Hematopoietic multipotent progenitor cell treated with erythropoietin and hydrocortisone succinate and interleukin-3 and kit ligand, for 15 days (in vitro differentiated cells): ENCODE data around the gene GPR146.
A peak's percentile ranks its signal among the peaks of the same experiment; 100 is the strongest.

Experiments used
- DNase-seq: peaks from one replicate; pipeline ENCODE4 v3.0.0-alpha.2; 2015; ENCODE audit warnings: low spot score

Gene GPR146

DNA sequence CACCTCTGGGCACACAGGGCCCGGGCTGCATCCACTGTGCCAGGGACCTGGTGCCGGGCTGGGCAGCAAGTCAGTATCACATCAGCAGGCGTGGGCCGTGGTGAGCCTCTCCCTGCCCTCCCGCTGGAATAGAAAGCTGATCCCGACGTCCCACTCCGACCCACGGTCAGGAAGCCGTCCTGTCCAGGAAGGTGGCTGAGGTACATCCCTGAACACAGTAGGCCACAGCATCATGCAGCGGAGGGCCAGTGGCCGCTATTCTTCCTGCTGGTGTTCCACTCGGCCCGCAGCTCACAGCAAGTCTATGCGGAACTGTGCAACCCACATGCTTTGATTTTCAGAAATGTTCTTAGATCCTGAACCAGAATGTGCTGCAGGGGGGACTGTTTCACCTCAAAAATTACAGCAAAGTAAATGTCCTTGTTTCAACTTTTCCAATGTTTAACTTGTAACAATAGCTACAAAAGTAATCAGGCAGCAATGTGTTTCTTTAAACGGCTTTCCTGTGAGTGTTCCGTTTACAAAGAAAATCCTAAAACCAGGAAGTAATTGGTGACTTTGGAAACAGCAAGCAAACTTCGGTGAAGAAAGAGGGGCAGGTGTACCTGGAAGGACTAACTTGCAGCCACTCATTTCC is 676 bp upstream of the GPR146 start:
- DNase-seq, result peak; percentile 44

DNA sequence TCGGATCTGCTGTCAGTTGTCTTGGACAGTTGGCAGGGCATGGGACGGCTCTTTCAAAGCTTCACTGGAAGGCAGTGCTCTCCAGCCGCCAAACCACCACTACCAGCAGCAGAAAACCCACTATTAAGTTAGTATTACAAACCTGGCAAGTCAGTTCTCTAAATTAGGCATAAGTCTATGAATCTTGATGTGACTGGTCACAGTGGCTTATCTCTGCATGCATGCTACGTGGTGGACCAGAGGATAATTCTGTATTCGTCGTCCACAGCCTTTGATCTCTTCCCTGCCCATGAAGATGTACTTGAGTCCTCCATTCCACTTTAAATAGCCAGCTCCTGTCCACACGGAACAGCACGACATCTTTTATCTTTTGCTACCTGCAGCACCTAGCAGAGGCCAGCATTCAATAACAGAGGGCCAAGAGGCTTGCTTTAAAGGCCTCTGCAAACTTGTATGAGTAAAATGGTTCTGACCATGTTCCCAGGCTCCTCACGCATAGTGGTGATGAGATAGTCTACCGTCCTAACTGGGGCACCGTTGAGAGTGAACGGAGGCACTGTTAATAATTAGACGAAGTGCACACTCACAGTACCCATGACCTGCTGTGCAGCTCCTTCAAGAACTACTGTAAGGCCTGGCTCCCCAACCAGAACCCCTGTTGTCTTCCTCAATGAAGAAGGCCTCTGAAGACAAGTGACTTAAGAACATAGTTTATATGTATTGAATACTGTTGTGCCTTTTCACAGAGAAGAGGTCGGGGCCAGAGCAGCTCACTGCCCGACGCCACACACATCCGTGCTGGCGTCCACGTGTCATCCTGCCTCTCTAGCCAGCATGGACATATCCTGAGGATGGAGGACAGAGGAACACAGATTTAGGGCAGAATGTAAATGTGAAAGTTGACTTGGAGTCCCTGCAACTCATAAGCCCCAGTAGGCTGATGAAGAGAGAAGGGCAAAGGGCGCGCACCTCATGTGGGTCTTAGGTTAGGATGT is 1.0 kb downstream of the GPR146 start:
- peak; percentile 52 for DNase-seq

DNA sequence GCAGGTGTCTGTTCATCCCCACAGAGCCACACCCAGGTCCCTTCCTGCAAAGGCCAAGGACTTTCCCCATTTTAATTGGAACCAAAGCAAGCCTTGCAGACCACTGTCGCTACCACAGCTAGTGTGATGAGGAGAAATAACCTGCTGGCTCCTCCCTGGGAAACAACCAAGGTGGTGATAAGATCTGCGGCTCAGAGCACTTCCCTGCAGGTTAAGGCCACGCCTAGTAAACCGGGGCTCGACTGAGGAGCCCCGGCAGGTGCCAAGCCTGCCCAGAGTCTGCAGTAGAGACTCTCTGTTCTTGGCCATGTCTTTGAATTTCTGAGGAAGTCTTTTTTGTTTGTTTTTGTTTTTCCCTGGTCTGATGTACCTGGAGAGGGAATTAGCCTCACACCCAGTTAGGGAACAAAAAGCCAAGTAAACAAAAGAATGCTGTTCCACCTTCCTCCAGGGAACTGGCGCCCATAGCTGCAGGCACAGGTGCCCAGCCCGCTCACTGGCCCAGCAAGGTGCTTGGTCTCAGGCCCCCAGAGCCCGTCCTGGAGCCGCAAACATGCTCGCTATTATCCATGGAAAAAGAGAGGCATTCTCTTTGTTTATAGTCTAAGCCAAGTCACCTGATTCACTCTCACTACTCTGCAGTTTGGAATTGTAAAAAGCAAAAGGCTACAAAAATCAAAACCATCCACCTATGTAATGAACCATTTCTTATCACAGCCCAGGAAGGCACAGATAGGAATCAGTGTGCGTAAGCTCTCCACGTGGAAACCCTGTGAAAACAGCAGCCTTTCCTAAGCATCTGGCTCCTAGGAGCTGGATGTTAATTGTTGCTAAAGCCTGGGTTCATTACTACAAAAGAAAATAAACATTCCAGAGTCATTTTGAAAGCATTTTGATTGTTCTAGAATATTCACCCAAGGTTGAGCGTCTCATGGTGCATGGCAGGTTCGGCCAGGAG is 2.7 kb downstream of the GPR146 start:
- DNase-seq, result no peak

DNA sequence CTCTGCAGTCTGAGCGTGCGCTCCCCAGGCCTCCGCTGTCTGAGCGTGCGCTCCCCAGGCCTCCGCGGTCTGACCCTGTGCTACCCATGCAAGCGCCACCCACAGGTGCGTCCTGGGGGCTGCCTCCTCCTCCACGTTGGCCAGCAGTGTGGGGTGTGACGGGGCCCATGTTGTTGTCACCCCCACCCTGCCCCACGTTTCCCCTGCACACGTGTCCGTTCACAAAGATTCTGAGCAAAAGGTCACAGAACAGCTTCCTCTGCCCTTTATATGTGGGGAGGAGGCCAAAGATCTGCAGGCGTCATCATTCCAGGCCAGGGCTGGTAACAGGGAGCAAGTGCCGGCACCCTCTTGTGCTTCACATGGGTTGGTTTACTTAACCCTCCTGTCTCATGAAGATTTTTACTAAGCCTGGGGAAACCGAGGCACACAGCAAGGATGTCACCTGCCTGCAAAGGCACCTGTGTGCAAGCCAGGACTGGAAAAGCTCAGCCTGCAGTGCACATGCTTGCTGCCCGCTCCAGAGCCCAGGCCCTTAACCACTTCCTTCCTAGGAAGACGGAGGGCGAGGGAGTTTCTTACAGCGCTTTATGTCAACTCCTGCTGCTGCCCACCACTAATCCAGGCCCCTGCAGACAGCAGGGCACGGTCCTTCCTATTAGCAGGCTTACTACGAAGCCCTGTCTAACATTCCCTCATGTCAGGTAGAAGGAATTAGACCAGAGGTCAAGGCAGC is 4.8 kb downstream of the GPR146 start:
- no peak for DNase-seq

DNA sequence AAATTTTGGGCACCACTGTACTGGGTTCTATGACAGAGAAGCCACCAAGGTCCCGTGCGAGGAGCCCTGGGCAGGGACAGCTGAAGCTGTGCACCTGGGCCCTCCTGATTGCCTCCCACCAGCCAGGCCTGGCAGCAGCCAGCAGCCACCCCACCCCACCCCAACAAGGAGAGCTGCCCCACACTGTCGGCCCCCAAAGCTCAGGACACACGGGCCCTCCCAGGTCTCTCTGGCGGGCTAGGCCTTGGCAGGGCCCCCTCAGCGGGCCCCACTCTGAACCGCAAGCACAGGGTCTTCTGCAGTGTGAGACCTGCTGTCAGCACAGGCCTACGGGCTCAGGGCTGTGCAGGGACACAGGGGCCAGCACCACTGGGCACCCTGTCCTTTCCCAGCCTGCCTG is 5.5 kb downstream of the GPR146 start:
- DNase-seq, result no peak

DNA sequence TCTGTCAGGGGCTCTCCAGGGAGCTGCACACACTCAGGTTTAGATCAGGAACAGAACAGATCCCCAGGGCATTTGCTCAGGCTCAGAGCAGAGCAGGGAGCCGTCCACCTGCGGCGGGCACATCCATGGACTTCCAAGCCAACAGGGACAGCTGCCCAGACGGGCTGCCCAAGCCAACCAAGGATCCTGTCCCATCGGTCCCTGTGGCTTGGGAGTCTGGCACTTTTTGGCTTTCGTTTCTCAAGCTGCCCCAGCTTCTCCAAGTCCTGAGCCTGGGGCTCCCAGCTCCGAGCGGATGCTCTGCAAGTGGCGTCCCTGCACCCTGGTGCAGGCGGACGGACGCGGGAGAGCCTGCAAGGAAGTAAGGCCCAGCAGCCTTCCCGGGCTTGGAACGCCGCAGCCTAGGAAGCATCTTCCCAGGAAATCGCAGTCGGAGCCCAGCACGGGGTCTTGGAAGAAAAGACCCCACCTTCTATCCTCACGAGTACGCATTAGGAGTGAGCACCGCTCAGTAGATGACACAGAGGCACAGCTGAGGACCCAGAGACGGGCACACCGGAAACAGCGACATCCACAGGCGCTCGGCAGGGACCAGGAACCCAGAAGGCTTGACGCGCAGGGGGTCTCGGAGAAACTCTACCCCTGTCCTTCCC is 6.0 kb downstream of the GPR146 start:
- no peak for DNase-seq

DNA sequence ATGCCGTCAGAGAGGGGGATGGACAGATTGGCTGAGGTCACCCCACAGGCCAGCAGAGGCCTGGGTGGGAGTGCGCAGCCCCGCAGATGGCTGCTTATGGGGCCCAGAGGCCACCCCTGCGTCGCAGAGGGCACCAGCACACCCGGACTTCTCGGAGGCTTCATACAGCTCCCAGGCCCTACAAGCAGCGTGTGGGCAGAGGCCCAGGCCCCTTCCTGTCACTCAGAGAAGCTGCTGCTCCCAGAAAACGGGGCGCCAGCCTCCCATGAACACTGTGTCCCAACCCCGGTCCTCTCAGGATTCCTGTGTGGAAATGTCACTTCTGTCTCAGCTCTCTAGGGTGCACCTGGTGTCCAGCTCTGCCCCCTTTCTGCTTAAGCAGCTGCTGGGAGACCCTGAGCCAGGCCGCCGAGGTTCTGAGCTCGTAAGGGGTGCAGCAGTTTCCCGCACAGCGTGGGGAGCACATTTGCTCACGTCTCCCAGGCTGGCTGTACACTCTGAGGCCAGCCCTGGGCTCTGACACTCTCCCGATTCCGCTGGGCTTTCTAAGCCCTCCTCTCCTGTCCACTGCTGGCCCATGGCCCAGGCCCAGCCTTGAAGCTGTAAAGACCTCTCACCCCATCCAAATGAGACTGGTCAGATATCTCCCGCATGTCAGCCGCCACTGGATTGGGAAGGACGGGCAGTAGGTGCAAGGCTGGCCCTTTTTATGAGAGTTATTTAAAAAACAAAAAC is 6.8 kb downstream of the GPR146 start:
- no peak for DNase-seq

DNA sequence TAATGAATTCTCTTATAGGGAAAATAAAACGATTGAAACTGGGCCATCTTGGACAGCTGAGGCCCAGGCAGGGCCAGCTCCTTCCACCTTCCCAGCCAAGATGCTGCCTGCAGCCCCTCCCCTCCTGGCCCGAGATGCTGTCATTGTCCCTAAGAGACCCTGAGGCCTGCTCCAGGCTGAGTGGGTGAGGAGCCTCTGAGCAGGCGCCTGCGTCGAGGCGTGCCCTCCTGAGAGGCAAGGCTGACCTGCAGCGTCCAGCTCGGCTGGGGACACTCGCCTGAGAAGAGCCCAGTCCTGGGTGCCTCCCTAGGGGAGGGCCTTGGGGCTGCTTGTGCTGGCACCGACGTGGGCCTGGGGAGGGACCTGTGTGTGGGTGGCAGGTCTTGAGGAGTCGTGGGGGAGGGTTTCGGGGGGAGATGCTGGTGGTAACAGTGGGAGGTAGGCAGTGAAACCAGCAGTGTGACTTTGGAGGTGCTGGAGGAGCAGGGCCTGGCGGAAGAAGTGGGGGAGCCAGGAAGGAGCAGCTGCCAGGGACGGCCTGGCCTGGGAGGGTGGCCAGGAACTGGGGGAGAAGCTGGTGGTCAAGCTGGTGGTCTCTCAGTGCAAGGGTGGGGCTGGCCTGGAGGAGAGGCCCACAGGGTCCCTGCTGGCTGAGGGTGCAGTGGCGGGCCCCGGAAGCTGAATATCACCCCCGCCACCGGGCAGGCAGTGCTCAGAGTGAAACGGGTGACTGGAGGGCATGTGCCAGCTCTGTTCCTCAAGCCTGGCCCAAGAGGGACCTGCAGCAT is 7.9 kb downstream of the GPR146 start:
- no peak for DNase-seq

DNA sequence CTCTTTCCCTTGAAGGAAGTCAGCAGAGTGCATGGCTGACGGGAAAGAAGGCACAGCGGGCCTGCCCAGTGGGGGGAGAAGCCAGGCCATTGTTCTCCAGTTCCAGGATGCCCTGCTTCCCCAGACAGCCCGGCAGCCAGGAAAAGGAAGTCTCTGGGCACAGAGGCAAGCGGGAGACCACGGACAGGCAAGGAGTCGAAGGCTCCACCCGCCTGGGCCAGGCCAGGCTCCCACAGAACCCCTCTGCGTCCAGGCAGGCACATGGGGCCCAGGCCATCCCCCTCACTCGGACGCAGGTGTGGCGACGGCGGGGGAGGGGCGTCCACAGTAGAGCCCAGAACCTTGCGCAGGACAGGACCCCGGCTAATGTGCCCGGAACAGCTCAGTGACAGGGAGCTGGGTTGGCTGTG is 8.7 kb downstream of the GPR146 start:
- no peak for DNase-seq

DNA sequence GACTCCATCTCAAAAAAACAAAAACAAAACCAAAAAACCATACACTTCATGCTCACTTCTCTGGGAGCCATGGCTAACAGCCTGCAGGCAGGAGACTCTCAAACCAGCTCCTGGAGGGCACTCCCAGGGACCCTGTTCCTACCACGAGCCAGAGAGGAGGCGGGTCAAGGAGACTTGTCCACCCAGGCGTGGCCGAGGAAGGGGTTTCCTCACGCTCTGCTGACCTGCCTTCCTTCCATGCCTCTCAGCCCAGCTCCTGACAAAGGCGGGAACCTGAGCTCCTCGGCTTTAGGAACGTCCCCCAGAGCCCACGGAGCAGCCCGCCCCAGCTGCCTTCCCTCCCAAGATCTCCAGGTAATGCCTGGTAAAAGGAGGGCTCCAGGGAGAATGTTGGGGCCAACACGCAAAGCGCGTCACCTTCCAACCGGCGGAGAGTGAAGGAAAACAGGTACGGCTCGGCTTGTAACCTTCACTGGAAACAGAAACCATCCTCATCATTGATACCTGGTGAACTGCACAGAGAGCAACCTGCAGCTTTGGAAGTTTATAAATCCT is 9.5 kb downstream of the GPR146 start:
- DNase-seq, result no peak

DNA sequence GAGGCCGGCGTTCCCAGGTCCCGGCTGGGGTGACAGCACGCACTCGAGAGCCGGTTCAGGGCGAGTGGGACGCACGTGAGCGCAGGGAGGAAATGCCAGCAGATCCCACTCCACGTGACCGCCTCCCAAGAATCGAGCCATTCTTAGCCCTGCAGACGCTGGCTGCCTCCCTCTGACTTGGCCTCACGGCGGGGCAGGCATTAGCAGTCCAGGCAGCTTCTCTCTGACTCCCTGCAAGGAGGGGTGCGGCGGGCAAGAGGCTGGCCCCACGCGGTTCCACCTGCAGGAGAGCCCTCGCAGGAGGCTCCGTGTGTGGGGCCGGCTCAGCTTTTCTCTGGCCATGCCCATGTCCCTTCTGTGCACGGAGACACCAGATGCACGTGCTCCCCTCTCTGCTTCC is 10.1 kb downstream of the GPR146 start:
- DNase-seq, result no peak

DNA sequence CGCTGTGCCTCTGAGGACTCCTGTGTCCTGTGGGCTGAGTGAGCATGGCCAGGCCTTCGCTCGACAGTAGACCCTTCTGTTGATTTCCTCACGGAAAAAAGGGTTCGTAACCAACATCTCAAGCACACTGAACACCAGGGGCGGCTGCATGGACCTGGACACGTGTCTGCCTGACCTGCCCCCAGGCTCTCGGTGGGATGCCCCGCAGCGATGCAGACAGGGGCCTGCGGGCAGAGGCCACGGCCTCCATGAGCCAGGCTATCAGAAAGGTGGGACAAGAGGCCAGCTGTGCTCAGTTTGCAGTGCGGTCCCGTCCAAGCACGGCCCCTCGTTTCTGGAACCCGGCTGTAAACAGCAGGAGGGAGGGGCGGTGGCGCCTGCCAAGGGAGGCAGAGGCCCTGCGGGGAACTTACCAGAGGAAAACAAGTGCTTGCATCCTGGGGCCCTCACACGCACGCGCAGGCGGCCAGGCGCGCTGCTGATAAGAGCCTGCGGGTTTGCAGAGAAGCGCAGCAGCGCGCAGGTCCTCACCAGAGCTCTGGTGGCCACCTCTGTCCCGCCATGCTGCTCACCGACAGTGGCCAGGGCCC is 10.6 kb downstream of the GPR146 start:
- DNase-seq, result peak; percentile 91

DNA sequence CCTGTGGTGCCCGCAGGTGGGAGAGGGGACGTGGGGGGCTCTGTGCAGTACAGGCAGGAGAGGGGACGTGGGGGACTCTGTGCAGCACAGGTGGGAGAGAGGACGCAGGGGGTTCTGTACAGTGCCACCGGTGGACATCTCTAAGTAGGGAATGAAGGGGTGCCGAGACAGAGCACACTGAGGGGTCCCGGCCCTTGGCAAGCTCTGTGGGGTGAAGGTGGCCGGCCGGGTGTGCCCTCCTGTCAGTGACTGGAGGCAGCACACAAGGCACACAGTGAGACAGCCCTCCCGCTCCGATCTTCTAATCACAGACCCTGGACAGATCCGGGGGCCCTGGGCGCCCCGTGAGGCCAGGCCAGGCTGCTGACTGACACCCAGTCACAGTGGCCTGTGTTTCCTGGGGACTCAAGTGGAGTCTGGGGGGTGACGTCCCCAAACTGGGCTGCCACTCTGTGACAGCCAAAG is 11.2 kb downstream of the GPR146 start:
- DNase-seq, result peak; percentile 25

DNA sequence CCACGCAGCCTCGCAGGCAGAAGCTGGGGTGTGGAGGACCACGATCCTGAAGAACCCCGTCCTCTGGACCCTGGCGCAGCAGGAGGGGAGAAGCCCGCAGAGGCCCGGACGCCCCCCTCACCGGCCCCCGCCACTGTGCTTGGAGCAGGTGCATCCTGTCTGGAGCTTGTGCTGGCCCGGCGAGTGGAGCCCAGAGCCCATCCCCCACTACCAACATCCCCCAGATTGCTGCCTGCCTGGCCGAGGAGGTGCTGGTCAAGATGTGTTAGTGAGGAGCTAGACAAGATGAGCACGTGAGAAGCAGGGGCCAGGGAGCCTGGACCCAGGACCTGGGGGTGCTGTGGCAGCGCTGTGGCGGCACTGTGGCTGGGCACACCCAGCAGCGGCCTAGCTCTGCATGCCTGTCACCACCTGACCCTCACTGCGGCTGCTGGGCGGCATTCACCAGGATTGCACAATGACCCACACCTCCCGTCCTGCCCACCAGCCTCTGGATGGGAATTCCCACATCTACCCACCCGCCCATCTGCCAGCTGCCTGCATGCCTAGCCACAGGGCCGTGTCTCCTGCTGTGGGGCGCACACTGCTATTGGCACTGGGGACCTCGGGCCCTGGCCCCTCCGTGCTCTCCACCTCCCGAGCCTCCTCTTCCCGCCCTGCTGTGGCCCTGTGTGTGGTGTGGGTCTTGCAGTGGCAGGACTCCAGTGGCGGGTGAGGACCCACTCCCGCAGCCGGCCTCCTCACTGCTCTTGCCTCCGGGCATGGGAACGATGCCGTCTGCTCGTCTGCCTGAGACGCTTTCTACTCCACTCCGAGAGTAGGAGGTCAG is 11.8 kb downstream of the GPR146 start:
- DNase-seq, result no peak

DNA sequence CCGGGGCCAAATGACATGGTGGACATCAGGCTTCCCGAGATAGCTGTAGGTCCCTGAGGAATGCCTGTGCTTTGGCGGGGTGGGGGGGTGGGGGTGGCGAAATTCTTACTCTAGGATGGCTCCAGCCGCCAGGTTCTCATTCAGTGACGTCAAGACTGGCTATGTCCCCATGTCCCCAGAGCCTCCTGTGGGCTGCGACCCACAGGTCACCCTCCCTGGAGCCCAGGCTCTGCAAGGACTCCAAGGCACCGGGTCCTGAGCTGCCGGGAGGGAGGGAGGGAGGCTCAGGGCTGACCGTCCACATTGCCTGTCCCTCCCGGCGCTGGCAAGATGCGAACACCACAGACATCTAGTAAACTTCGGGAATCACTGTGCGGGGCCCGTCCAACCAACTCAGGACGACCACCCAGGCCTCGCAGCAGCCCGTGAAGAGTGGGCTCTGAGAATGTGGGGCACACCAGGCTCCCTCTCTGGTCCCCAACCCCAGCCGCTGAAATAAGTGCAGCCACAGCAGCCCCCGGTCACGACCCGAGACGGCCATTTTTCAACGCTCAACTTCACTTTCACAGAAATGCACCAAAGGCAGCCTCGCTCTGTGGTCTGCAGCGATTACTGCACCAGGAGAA is 12.6 kb downstream of the GPR146 start:
- DNase-seq, result no peak

DNA sequence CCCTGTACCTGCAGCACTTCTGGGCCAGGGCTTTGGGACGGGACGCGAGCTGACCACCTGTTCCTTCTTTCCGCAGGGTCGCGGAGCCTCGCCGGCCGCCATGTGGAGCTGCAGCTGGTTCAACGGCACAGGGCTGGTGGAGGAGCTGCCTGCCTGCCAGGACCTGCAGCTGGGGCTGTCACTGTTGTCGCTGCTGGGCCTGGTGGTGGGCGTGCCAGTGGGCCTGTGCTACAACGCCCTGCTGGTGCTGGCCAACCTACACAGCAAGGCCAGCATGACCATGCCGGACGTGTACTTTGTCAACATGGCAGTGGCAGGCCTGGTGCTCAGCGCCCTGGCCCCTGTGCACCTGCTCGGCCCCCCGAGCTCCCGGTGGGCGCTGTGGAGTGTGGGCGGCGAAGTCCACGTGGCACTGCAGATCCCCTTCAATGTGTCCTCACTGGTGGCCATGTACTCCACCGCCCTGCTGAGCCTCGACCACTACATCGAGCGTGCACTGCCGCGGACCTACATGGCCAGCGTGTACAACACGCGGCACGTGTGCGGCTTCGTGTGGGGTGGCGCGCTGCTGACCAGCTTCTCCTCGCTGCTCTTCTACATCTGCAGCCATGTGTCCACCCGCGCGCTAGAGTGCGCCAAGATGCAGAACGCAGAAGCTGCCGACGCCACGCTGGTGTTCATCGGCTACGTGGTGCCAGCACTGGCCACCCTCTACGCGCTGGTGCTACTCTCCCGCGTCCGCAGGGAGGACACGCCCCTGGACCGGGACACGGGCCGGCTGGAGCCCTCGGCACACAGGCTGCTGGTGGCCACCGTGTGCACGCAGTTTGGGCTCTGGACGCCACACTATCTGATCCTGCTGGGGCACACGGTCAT is 13.3 kb downstream of the GPR146 start:
- DNase-seq, result no peak
